RWPE2 (cell line): Measurements from ENCODE around the gene IL17C.

ENCODE experiments used
- ATAC-seq: fragments of 200-7000 bp; cut with Tn5 transposase; 3 replicates; pipeline ENCODE4 v1.9.1; 2021; ENCODE audit warnings: low read depth
- DNase-seq: peaks from one replicate; pipeline ENCODE4 v3.0.0-alpha.2; 2020; ENCODE audit warnings: low spot score
- H3K27ac ChIP-seq: fragments of 450-650 bp; 2 replicates; pipeline ENCODE4 v1.5.1; 2017; ENCODE audit warnings: mild to moderate bottlenecking; ENCODE audit not compliant: poor library complexity, severe bottlenecking
- H3K27me3 ChIP-seq: fragments of 250-450 bp; sonication (Bioruptor Pico); 2 replicates; pipeline ENCODE4 v1.5.1; 2021; ENCODE audit warnings: mild to moderate bottlenecking, moderate library complexity; ENCODE audit not compliant: insufficient read depth, poor library complexity, severe bottlenecking
- H3K36me3 ChIP-seq: fragments of 250-450 bp; sonication (Bioruptor Pico); 2 replicates; pipeline ENCODE4 v1.5.1; 2020; ENCODE audit warnings: low read depth, mild to moderate bottlenecking, moderate library complexity
- H3K4me1 ChIP-seq: fragments of 250-450 bp; sonication (Bioruptor Pico); 2 replicates; pipeline ENCODE4 v1.5.1; 2021; ENCODE audit warnings: mild to moderate bottlenecking, moderate library complexity; ENCODE audit not compliant: insufficient read depth, poor library complexity, severe bottlenecking
- H3K4me3 ChIP-seq: fragments of 250-450 bp; sonication (Bioruptor Pico); 2 replicates; pipeline ENCODE4 v1.5.1; 2021; ENCODE audit warnings: mild to moderate bottlenecking, moderate library complexity; ENCODE audit not compliant: severe bottlenecking
- H3K9me3 ChIP-seq: fragments of 250-450 bp; sonication (Bioruptor Pico); 2 replicates; pipeline ENCODE4 v1.5.1; 2021; ENCODE audit warnings: mild to moderate bottlenecking, moderate library complexity; ENCODE audit not compliant: severe bottlenecking
- CTCF ChIP-seq: fragments of 450-650 bp; IDR thresholded peaks from one replicate; pipeline ENCODE4 v1.5.1; 2017; ENCODE audit warnings: mild to moderate bottlenecking, moderate library complexity; ENCODE audit not compliant: poor library complexity, severe bottlenecking

IL17C gene

GRCh38 chr16:88647178-88648070, 9.1 kb downstream of the IL17C start:
- no peak for TF ChIP-seq CTCF
- peaks cover 9% of the 10 kb centered on the region for H3K36me3 ChIP-seq
- no peaks in the 10 kb centered on the region for H3K27me3 ChIP-seq
- ATAC-seq, result 0 out of 3 replicates have a peak, but pooled peaks have one; percentile 3
- no peak overlapping the region for H3K4me3 ChIP-seq
- no peaks in the 10 kb centered on the region for H3K9me3 ChIP-seq
- no peak overlapping the region for H3K27ac ChIP-seq
- DNase-seq, result no peak
- no peaks in the 10 kb centered on the region for H3K4me1 ChIP-seq

GRCh38 chr16:88649195-88649923, 11.0 kb downstream of the IL17C start:
- peaks cover 28% of the 10 kb centered on the region for H3K36me3 ChIP-seq
- H3K4me3 ChIP-seq, result no peak overlapping the region
- no peak overlapping the region for H3K27ac ChIP-seq
- no peaks in the 10 kb centered on the region for H3K27me3 ChIP-seq
- H3K9me3 ChIP-seq, result no peaks in the 10 kb centered on the region
- DNase-seq (no peak), ATAC-seq (no peak)
- H3K4me1 ChIP-seq, result no peaks in the 10 kb centered on the region
- TF ChIP-seq CTCF, result no peak

- H3K36me3 ChIP-seq, result peaks cover 36% of the 10 kb centered on the region
- peak overlapping the region; percentile 38 for H3K27ac ChIP-seq
- H3K4me3 ChIP-seq, result peak overlapping the region; percentile 42
- DNase-seq (no peak), ATAC-seq (0 out of 3 replicates have a peak, but pooled peaks have one; percentile 3)
- TF ChIP-seq CTCF, result no peak
- no peaks in the 10 kb centered on the region for H3K27me3 ChIP-seq
- H3K9me3 ChIP-seq, result no peaks in the 10 kb centered on the region
- no peaks in the 10 kb centered on the region for H3K4me1 ChIP-seq
Observed at GRCh38 chr16:88649924-88650748, 11.8 kb downstream of the IL17C start.

GRCh38 chr16:88650749-88651275, 12.4 kb downstream of the IL17C start, which contains the start of gene CYBA:
TSS of gene CYBA (minus strand) at chr16:88651053. CDS start at chr16:88651013, 40 bp downstream.
- no peaks in the 10 kb centered on the region for H3K4me1 ChIP-seq
- no peaks in the 10 kb centered on the region for H3K27me3 ChIP-seq
- peak; percentile 75 for ATAC-seq
- H3K27ac ChIP-seq, result peak within 1 kb of the TSS; percentile 38
- DNase-seq, result peak; percentile 76
- peak within 1 kb of the TSS; percentile 42 for H3K4me3 ChIP-seq
- peaks cover 43% of the 10 kb centered on the region for H3K36me3 ChIP-seq
- no peaks in the 10 kb centered on the region for H3K9me3 ChIP-seq
- no peak for TF ChIP-seq CTCF
